Measurements from ENCODE around the gene RBPJ.

The RBPJ gene

GRCh38 chr4:26323821-26324220 is 3.0 kb downstream of the RBPJ start:
- TF ChIP-seq, protein P1, sequence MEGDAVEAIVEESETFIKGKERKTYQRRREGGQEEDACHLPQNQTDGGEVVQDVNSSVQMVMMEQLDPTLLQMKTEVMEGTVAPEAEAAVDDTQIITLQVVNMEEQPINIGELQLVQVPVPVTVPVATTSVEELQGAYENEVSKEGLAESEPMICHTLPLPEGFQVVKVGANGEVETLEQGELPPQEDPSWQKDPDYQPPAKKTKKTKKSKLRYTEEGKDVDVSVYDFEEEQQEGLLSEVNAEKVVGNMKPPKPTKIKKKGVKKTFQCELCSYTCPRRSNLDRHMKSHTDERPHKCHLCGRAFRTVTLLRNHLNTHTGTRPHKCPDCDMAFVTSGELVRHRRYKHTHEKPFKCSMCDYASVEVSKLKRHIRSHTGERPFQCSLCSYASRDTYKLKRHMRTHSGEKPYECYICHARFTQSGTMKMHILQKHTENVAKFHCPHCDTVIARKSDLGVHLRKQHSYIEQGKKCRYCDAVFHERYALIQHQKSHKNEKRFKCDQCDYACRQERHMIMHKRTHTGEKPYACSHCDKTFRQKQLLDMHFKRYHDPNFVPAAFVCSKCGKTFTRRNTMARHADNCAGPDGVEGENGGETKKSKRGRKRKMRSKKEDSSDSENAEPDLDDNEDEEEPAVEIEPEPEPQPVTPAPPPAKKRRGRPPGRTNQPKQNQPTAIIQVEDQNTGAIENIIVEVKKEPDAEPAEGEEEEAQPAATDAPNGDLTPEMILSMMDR (IDR thresholded peaks at IDR 0.05; ENCODE audit: control insufficient read depth, insufficient read depth, low read depth, low read length, missing control alignments), result peak; percentile 14
- peak; percentile 41 for DNase-seq (ENCODE audit: low read depth)
- H3K4me3 ChIP-seq (ENCODE audit: control insufficient read depth, low read depth, low read length), result no peak overlapping the region

DNA sequence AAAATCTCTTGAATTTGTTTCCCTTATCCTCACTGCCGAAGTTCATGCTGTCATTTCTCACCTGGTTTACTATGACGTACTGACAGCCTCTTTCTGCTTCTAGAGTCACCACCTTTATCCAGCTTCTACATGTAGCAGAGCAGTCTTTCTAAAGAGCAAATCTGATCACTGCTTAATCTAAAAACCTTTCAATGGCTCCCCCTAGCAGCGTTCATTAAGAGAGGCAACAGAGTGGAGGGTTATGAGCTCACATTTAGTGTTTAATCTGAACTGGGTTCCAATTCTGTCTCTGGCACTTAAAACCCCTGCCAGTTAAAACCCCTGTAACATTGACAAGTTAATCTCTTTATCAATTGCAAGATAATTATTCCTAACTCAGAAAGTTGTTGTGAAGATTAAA is 4.4 kb downstream of the RBPJ start:
- no peak for DNase-seq (ENCODE audit: low read depth)
- TF ChIP-seq, protein P1 (IDR thresholded peaks at IDR 0.05; ENCODE audit: control insufficient read depth, insufficient read depth, low read depth, low read length, missing control alignments), result peak; percentile 49
- no peak overlapping the region for H3K4me3 ChIP-seq (ENCODE audit: control insufficient read depth, low read depth, low read length)

DNA sequence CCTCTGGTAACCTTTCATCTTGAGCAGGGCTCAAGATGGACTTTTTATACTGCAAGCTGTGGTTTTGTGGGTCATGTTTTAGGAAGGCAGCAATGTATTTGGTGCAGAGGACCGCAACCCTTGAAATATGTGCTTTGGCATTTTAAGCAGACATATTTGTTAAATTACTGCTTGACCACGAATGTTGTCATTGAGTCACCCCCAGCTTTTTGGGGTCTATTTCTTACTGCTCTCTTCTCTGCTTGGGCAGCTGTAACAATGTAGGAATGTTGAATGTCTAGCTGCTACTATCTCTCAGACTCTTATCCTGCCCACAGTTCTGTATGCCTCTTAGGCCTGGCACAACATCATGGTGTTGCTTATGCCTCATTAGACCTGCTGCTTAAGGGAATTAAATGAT is 6.0 kb downstream of the RBPJ start:
- no peak overlapping the region for H3K4me3 ChIP-seq (ENCODE audit: control insufficient read depth, low read depth, low read length)
- peak; percentile 89 for DNase-seq (ENCODE audit: low read depth)
- TF ChIP-seq, protein P1 (IDR thresholded peaks at IDR 0.05; ENCODE audit: control insufficient read depth, insufficient read depth, low read depth, low read length, missing control alignments), result no peak

DNA sequence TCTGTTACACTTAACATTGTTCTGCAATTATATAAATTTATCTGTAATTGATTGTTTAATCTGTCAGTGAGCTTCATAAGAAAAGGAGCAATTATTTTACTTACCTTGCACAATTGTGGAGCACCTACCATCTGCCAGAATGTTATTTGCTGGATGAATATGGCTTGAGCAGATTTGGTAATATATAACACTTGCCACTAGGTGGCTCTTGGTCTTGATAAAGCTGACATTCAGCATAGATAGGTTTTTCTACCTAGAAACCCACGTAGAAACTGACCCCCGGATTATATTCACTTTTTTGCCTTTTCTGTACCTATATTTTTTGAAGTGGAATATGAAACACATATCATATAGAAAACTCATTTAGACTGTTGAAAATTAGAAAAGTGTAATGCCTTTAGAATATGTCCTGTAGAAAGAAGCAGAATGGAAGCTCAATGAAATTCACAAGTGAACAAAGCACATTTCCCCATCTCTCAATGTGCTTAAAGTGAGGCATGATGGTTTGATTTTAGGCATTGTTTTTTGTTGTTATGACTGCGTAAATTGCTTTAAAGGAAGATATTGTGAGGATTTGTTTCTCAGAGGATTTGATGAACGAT is 9.5 kb downstream of the RBPJ start:
- TF ChIP-seq, protein P1 (IDR thresholded peaks at IDR 0.05; ENCODE audit: control insufficient read depth, insufficient read depth, low read depth, low read length, missing control alignments), result peak; percentile 62
- no peak for DNase-seq (ENCODE audit: low read depth)
- no peak overlapping the region for H3K4me3 ChIP-seq (ENCODE audit: control insufficient read depth, low read depth, low read length)

GRCh38 chr4:26330946-26331345 is 10.1 kb downstream of the RBPJ start:
- DNase-seq (ENCODE audit: low read depth), result no peak
- TF ChIP-seq, protein P1 (IDR thresholded peaks at IDR 0.05; ENCODE audit: control insufficient read depth, insufficient read depth, low read depth, low read length, missing control alignments), result no peak
- H3K4me3 ChIP-seq (ENCODE audit: control insufficient read depth, low read depth, low read length), result no peak overlapping the region

DNA sequence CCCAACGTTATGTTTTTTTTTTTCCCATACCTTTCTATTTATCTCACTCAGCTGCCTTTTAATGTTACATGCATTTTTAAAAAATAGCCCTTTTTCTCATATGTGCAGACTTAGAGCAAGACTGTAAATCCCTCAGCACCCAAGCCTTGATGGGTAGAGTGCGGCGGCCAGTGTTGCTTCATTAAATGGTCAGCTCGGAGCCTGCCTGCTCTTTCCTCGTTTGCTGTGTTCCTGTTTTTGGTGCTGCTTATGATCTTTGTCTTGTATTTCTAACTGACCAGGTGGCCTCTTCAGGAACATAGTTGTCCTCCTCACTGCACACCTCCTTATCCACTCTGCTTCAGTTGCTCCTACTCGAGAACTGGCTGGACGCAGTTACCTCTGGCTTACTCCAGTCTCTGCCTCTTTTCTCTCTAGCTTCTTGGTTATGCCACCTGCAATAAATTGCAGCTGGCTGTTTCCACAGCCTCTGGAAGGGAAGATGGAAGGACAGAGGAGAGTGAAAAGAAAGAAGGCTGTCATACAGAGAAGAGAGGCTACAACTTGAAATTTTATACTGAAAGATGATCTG is 10.7 kb downstream of the RBPJ start:
- H3K4me3 ChIP-seq (ENCODE audit: control insufficient read depth, low read depth, low read length), result no peak overlapping the region
- TF ChIP-seq, protein P1 (IDR thresholded peaks at IDR 0.05; ENCODE audit: control insufficient read depth, insufficient read depth, low read depth, low read length, missing control alignments), result no peak
- no peak for DNase-seq (ENCODE audit: low read depth)
